Activated CD4-positive, CD25-positive, alpha-beta regulatory T cell treated with anti-CD3 and anti-CD28 coated beads, Interleukin-2, amount 50 U/mL, for 24 hours (primary cell): ENCODE measurements around the gene METTL15.
"Not testable (repeated sequence)": the region's sequence is repeated elsewhere in the genome, so short reads cannot be mapped to it uniquely, and the experiment has no call there.

Experiments used
- ATAC-seq, 2 donors: fragments of 150-1000 bp; cut with Tn5 transposase; one replicate each; pipeline ENCODE4 v1.10.0; 2021; ENCODE audit warnings: mild to moderate bottlenecking in 1 of 2, moderate library complexity in 1 of 2

METTL15 gene

GRCh38 chr11:28107750-28108618, at the start of gene METTL15, which contains the start of gene KIF18A:
METTL15 (plus strand) TSS chr11:28108388; CDS start chr11:28113335, 4,947 bp downstream.
KIF18A (minus strand) TSS chr11:28108156; CDS start chr11:28097947, 10,209 bp downstream.
- ATAC-seq = peak; percentile 95 to 96

DNA sequence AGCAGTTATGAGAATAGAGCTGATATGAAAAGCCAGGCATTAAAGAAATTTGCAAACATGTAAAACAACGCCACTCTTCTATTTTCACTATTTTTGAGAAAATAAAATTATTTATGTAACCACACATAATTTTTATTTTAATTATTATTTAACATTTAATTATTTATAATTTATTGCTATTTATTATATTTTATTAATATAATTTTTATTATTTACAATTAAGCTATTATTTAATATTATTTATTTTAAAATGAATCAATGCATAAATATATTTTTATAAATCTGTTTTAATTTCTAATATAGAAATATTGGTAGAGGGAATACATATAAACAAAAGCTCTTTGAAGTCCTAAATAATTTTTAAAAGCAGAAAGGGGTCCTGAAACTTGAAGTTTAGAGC, 36.9 kb upstream of the METTL15 start:
- no peak for ATAC-seq

DNA sequence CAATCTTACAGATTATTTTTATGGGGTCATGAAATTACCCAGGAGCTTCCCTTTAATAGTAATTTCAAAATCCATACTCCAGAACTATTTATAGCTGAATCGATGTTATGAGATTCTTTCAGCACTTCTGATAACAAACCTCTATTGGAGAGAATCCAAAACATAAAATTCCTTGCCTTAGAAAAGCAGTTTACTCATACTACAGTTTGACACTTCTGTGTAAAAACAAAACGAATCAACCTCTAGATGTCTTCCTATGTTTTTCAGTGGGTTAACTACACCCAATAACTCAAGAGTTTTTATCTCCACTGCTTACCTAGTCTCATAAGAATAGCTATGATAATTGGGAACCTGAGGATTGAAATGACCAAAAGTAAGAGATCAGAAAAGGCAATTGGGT, 35.9 kb upstream of the METTL15 start:
- ATAC-seq = no peak

DNA sequence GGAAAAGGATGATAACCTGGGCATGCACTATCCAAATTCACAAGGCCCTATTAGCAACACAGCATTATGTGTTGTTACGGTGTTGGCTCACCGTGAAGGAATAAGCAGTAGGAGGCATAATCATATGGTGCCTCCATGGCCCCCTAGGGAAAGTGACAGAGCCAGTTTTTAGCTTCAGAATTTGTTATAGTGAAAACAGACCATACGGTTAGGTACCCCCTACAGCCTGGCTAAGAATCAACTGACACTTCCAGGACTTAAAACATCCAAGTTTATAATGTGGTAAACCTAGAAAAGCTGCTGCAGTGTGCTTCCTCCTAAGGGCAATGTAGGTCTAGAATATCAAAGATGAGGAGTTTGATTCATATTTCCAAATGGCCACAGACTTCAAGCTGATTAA, 30.7 kb upstream of the METTL15 start:
- ATAC-seq = no peak

DNA sequence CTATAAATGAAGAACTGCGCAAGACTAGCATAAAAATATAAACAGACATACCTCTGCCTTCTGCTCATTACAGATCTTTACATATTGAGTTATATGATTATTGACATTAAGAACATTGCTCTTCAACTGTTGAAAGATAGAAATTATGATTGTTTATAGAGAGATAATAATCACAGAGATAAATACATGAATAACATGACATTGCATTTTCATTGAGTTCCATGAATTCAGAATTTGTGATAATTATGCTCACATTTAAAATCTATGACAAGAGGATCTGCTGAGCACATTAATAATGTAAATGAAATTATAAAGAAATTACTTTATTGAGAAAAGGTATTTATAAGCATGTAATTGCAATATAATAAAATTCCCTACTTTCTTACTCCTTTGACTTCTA, 25.1 kb upstream of the METTL15 start:
- ATAC-seq = no peak

DNA sequence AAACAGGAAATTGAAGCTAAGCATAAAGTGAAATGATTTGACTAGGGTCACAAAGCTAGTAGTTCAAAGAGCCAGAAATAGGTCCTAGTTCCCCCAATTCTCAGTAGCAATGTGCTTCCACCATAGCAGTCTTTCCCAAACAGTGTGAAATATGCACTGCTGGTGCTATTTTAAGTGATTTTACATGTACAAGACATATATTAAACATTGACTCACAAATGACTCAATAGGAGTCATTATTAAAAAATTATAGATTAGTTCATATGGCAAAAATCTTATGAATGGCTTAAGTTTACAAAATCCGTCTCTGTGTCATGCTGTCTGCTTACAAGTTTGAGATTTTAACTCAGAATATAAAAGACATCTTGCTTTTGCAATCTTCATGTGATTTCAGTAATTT, 21.6 kb upstream of the METTL15 start:
- ATAC-seq = no peak

GRCh38 chr11:28087192-28087591, 21.0 kb upstream of the METTL15 start:
- not testable (repeated sequence) for ATAC-seq

DNA sequence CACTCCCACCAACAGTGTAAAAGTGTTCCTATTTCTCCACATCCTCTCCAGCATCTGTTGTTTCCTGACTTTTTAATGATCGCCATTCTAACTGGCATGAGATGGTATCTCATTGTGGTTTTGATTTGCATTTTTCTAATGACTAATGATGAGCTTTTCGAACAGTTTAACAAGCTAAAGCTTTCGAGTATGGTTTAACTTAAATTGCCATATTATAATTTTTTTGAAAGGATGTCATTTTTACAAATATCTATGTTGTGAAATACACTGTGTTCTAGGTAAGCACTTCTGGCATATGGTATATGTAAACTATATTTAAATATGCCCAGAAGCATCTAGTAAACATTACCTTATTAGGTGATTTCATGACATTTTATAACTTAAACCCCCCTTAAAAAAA, 20.5 kb upstream of the METTL15 start:
- ATAC-seq = not testable (repeated sequence)

- ATAC-seq = peak; percentile 32 to 43
Measured at GRCh38 chr11:28089378-28089777, 18.8 kb upstream of the METTL15 start.

GRCh38 chr11:28090052-28090749, 18.0 kb upstream of the METTL15 start:
- ATAC-seq = no peak

DNA sequence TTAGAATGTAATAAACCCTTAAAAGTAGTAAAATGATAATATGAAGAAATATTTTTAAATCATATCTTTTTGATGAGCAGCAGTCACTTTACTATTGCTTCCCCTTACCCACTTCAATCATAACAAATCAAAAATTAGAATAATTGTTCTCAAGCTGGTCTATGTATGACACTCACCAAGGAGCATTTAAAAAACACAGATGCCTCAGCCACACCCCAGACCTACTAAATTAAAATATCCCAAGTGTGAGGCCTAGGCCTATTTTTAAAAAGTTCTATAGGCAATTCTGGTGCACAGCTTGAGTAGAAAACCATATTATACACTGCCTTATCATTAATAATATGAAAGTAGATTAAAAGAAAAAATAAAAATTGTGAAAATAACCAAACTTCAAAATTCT, 15.4 kb upstream of the METTL15 start:
- ATAC-seq = no peak

- ATAC-seq = no peak
Measured at GRCh38 chr11:28098257-28098656, 9.9 kb upstream of the METTL15 start.

DNA sequence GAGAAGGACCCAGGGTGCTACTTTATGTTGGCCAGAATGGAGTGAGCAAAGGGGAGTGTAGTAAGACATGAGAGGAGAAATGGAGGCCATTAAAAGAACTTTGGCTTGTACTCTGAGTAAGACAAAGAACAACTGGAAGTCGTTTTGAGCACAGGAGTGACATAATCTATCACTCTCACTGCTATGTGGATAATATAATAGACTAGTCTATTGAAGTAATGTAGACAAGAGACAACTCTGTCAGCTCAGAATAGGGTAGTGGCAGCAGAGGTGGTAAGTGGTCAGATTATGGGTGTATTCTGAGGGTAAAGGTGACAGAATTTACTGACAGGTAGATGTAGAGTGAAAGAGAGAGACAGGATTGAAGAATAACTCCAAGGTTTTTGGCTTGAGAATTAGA, 8.5 kb upstream of the METTL15 start:
- ATAC-seq = no peak

GRCh38 chr11:28100665-28101064, 7.5 kb upstream of the METTL15 start:
- no peak for ATAC-seq

GRCh38 chr11:28102300-28102699, 5.9 kb upstream of the METTL15 start:
- not testable (repeated sequence) for ATAC-seq

DNA sequence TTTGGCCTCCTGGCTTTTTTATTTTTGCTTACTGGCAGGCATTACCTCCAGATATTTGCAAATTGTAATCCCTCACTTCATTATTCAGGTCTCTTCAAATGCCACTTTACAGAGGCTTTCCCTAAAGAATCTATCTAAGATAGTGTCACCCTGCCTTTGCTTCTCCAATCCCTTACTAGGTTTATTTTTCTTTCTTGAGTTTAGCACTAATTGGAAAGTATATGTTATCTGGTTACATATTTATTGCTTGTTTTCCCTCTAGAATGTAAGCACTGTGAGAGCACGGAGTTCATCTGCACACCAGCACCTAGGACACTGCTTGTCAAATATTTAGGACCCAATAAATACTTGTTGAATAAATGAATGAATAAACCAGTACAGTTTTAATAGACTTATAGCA, 3.8 kb upstream of the METTL15 start:
- no peak for ATAC-seq

- no peak for ATAC-seq
Measured at GRCh38 chr11:28104984-28105383, 3.2 kb upstream of the METTL15 start.

- ATAC-seq = no peak
Measured at GRCh38 chr11:28105869-28106268, 2.3 kb upstream of the METTL15 start.

GRCh38 chr11:28106353-28107043, 1.7 kb upstream of the METTL15 start:
- no peak for ATAC-seq

- ATAC-seq = no peak
Measured at GRCh38 chr11:28107191-28107749, 918 bp upstream of the METTL15 start.

- no peak for ATAC-seq
Measured at GRCh38 chr11:28108958-28109357, 770 bp downstream of the METTL15 start.

- ATAC-seq = peak; percentile 43 to 50
Measured at GRCh38 chr11:28110108-28110820, 2.1 kb downstream of the METTL15 start.
